ENCODE measurements around the gene MEF2D. TPM values are rescaled to one million over a fixed set of nuclear protein-coding genes. Genes with fewer than 3 reads are reported as not detected.

MEF2D gene
- 100 to 1,000 TPM in 1 of 2 donors, 10 to 100 TPM in 1; 77.5 to 102 TPM for total RNA-seq
- long read RNA-seq, donor 1, full-length matches to known transcripts = 1 of 40 reads
- long read RNA-seq, donor 1, partial matches to known transcripts = 16 of 40 reads
- long read RNA-seq, donor 1, other reads (novel, unspliced or antisense) = 23 of 40 reads
- long read RNA-seq, donor 2, partial matches to known transcripts = 9 of 18 reads
- long read RNA-seq, donor 2, other reads (novel, unspliced or antisense) = 9 of 18 reads

- no peak for DNase-seq (ENCODE audit: low spot score)
- intact Hi-C loops (cut with DNase I) = no loop called here
Observed at GRCh38 chr1:156500543-156500792, at the start of gene MEF2D. Gene MEF2D, minus strand, starts transcription at chr1:156500775. Its CDS starts 17,483 bp downstream, at chr1:156483292.

- intact Hi-C loops (cut with DNase I) = no loop called here
- peak; percentile 47 for DNase-seq (ENCODE audit: low spot score)
Observed at GRCh38 chr1:156550346-156550745, 49.8 kb upstream of the MEF2D start.

- peak; percentile 31 for DNase-seq (ENCODE audit: low spot score)
- intact Hi-C loops (cut with DNase I) = no loop called here
Observed at GRCh38 chr1:156549831-156550230, 49.3 kb upstream of the MEF2D start.

- intact Hi-C loops (cut with DNase I) = no loop called here
- DNase-seq (ENCODE audit: low spot score) = no peak
Observed at GRCh38 chr1:156549390-156549789, 48.8 kb upstream of the MEF2D start.

- intact Hi-C loops (cut with DNase I) = no loop called here
- DNase-seq (ENCODE audit: low spot score) = no peak
Observed at GRCh38 chr1:156547982-156548381, 47.4 kb upstream of the MEF2D start.

- intact Hi-C loops (cut with DNase I) = no loop called here
- no peak for DNase-seq (ENCODE audit: low spot score)
Observed at GRCh38 chr1:156547434-156547833, 46.9 kb upstream of the MEF2D start.

GRCh38 chr1:156546267-156546666, 45.7 kb upstream of the MEF2D start:
- DNase-seq (ENCODE audit: low spot score) = peak; percentile 34
- intact Hi-C loops (cut with DNase I) = no loop called here

- peak; percentile 18 for DNase-seq (ENCODE audit: low spot score)
Observed at GRCh38 chr1:156544592-156545102, 44.1 kb upstream of the MEF2D start.

GRCh38 chr1:156543066-156543465, 42.5 kb upstream of the MEF2D start:
- DNase-seq (ENCODE audit: low spot score) = peak; percentile 7
- intact Hi-C loops (cut with DNase I) = no loop called here

More at GRCh38 chr1:156544592-156545102, 44.1 kb upstream of the MEF2D start:
- intact Hi-C loops (cut with DNase I) = no loop called here

GRCh38 chr1:156540955-156541354, 40.4 kb upstream of the MEF2D start:
- peak; percentile 19 for DNase-seq (ENCODE audit: low spot score)
- intact Hi-C loops (cut with DNase I) = no loop called here

- intact Hi-C loops (cut with DNase I) = no loop called here
- DNase-seq (ENCODE audit: low spot score) = no peak
Observed at GRCh38 chr1:156539818-156540355, 39.3 kb upstream of the MEF2D start.

GRCh38 chr1:156538711-156539440, 38.3 kb upstream of the MEF2D start:
- intact Hi-C loops (cut with DNase I) = no loop called here
- DNase-seq (ENCODE audit: low spot score) = peak; percentile 13

GRCh38 chr1:156537027-156537426, 36.5 kb upstream of the MEF2D start:
- intact Hi-C loops (cut with DNase I) = no loop called here
- DNase-seq (ENCODE audit: low spot score) = no peak

GRCh38 chr1:156534424-156535060, 34.0 kb upstream of the MEF2D start:
- intact Hi-C loops (cut with DNase I) = no loop called here
- no peak for DNase-seq (ENCODE audit: low spot score)

- intact Hi-C loops (cut with DNase I) = no loop called here
- DNase-seq (ENCODE audit: low spot score) = peak; percentile 70
Observed at GRCh38 chr1:156533568-156534220, 33.1 kb upstream of the MEF2D start.

GRCh38 chr1:156532374-156532773, 31.8 kb upstream of the MEF2D start:
- DNase-seq (ENCODE audit: low spot score) = peak; percentile 10
- intact Hi-C loops (cut with DNase I) = no loop called here

- DNase-seq (ENCODE audit: low spot score) = peak; percentile 78
- intact Hi-C loops (cut with DNase I) = no loop called here
Observed at GRCh38 chr1:156530006-156530405, 29.4 kb upstream of the MEF2D start.

GRCh38 chr1:156528875-156529425, 28.4 kb upstream of the MEF2D start:
- intact Hi-C loops (cut with DNase I) = no loop called here
- peak; percentile 60 for DNase-seq (ENCODE audit: low spot score)

GRCh38 chr1:156528231-156528630, 27.7 kb upstream of the MEF2D start:
- peak; percentile 62 for DNase-seq (ENCODE audit: low spot score)
- intact Hi-C loops (cut with DNase I) = no loop called here

Measured in posterior vena cava (tissue), 2 donors.